OCI-LY7 (cell line): ENCODE measurements around the gene GNAT3. TPM values are rescaled to one million over a fixed set of nuclear protein-coding genes. Genes with fewer than 3 reads are reported as not detected.

Experiments used
- BruUV-seq: library from RNA; stranded (reverse); fragments of 400-500 nt; replicated peaks from 2 replicates; lab custom pipeline; 2021; lab: Mats Ljungman, UMichigan
- CTCF ChIA-PET: fragments of 300-600 bp; sonication (Branson Sonifier 250); formaldehyde crosslinking; loops from one replicate; lab custom pipeline; 2022; ENCODE audit warnings: antibody characterized with exemption; ENCODE audit not compliant: unreplicated experiment; lab: Charles Lee
- POLR2A ChIA-PET: fragments of 300-600 bp; sonication (Branson Sonifier 250); formaldehyde crosslinking; loops from one replicate; lab custom pipeline; 2022; ENCODE audit warnings: antibody characterized with exemption; lab: Charles Lee
- DNase-seq: peaks from one replicate; pipeline ENCODE4 v3.0.0-alpha.2; 2015; ENCODE audit warnings: low spot score
- H2AFZ ChIP-seq: fragments of 200-600 bp; sonication (generic), shearing (Covaris generic); 2 replicates; pipeline ENCODE4 v1.6.1; 2014; ENCODE audit warnings: mild to moderate bottlenecking, antibody characterized with exemption, low read length, moderate library complexity
- H3K27ac ChIP-seq: fragments of 200-600 bp; sonication (generic); 2 replicates; pipeline ENCODE4 v1.5.1; 2014; ENCODE audit warnings: mixed run types, low read depth, mild to moderate bottlenecking, moderate library complexity, low read length, inconsistent platforms; ENCODE audit not compliant: poor library complexity, severe bottlenecking
- H3K36me3 ChIP-seq: fragments of 200-600 bp; sonication (generic); 2 replicates; pipeline ENCODE4 v1.6.1; 2014; ENCODE audit warnings: mild to moderate bottlenecking, antibody characterized with exemption, low read length, moderate library complexity, mixed read lengths; ENCODE audit not compliant: insufficient read depth
- H3K4me1 ChIP-seq: fragments of 200-600 bp; sonication (generic); 2 replicates; pipeline ENCODE4 v1.5.1; 2014; ENCODE audit warnings: mild to moderate bottlenecking, low read length; ENCODE audit not compliant: insufficient read depth, poor library complexity, severe bottlenecking
- H3K4me2 ChIP-seq: fragments of 200-600 bp; sonication (generic); 2 replicates; pipeline ENCODE4 v1.6.1; 2014; ENCODE audit warnings: mild to moderate bottlenecking, low read length
- H3K4me3 ChIP-seq: fragments of 200-600 bp; sonication (generic); 2 replicates; pipeline ENCODE4 v1.5.1; 2014; ENCODE audit warnings: mild to moderate bottlenecking, low read depth, low read length; ENCODE audit not compliant: poor library complexity, severe bottlenecking
- H3K79me2 ChIP-seq: fragments of 200-600 bp; sonication (generic); 2 replicates; pipeline ENCODE4 v1.6.1; 2016; ENCODE audit warnings: low read depth, mild to moderate bottlenecking, low read length, moderate library complexity, mixed read lengths; ENCODE audit not compliant: insufficient read depth
- H3K9me2 ChIP-seq: fragments of 200-600 bp; sonication (generic); 2 replicates; pipeline ENCODE4 v1.6.1; 2016; ENCODE audit warnings: mild to moderate bottlenecking, low read length, mixed read lengths; ENCODE audit not compliant: insufficient read depth
- H3K9me3 ChIP-seq: fragments of 200-600 bp; sonication (generic); 2 replicates; pipeline ENCODE4 v1.6.1; 2014; ENCODE audit warnings: mild to moderate bottlenecking, mixed run types, low read length, mixed read lengths
- H4K20me1 ChIP-seq: fragments of 200-600 bp; sonication (generic); 2 replicates; pipeline ENCODE4 v1.6.1; 2014; ENCODE audit warnings: mild to moderate bottlenecking, antibody characterized with exemption, low read length, moderate library complexity, mixed read lengths; ENCODE audit not compliant: insufficient read depth
- CTCF ChIP-seq: fragments of 200-600 bp; sonication (generic); conservative IDR thresholded peaks from 2 replicates; pipeline ENCODE4 v1.5.1; 2014; ENCODE audit warnings: mild to moderate bottlenecking, antibody characterized with exemption, low read length, moderate library complexity, mixed read lengths
- EZH2phosphoT487 ChIP-seq: fragments of 200-600 bp; sonication (generic); IDR thresholded peaks from 2 replicates; pipeline ENCODE4 v1.6.1; 2018; ENCODE audit warnings: low read depth, borderline replicate concordance, mild to moderate bottlenecking, mixed run types, antibody characterized with exemption, low read length, moderate library complexity, mixed read lengths
- intact Hi-C: fragments of 100-400 bp; cut with micrococcal nuclease; formaldehyde crosslinking; loops from one replicate; pipeline ENCODE4 v1.10.0; 2022; ENCODE audit not compliant: unreplicated experiment
- total RNA-seq, 2 experiments: library from RNA; depleted of rRNA in 1 of 2; stranded (reverse); fragments of >200 nt in 1 of 2; shearing (Covaris generic) in 1 of 2; gene quantifications; 2 replicates each; pipeline ENCODE4 v1.2.3, GENCODE V29; 2014 to 2022

The GNAT3 gene
- total RNA-seq, 2 experiments from 2014 or later, result not detected

DNA sequence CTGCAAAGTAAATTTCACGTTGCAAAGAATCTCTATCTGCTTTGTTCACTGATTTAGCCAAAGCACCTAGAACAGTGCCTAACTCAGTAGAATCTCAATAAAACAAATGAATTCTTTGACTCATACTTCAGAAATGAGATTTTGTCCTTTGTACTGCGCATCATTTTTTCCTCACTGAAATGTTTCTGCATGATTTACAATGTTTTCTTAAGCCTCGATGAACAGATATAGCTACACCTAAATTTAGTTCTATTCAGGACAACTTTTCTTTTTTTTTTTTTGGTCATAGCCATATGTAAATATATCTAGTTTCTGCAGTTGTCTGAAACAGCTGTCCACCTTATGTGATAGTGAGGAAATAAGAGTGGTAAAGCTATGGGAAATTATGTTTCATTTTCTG is 15.3 kb downstream of the GNAT3 start:
- BruUV-seq, result no TSS peak
- no peak overlapping the region for H3K4me3 ChIP-seq

DNA sequence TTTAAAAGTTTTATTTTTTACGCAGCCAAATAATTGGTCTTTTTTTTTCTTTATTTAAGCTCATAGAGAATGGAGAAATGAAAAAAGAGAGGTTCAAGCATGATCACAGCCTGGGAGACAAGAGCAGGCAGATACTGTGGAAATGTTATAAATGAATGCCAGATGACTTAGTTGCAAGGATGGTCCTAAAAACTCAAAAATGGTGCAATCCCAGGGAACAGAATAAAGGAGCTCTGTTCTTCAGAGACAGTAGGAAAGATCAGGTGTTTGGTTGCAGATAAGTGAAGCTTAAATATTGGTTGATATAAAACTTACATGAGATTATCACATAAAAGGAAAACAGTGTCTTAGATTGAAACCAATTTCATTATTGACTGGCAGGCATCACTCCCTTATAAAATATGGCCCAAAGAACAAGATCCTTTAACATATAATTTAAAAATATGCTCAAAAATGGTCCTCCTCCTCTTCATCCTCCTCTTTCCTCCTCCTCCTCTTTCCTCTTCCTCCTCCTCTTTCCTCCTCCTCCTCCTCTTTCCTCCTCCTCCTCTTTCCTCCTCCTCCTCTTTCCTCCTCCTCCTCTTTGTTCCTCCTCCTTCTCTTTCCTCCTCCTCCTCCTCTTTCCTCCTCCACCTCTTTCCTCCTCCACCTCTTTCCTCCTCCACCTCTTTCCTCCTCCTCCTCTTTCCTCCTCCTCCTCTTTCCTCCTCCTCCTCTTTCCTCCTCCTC is 18.6 kb downstream of the GNAT3 start:
- H3K4me2 ChIP-seq, result no peak overlapping the region
- POLR2A ChIA-PET, result interaction anchor here (0.6 to 0.7 kb wide), 2 partner anchors 437 to 481 kb away, joined by 4 to 5 read pairs; no protein-coding TSS in a partner anchor
- no peak overlapping the region for H3K4me3 ChIP-seq
- TF ChIP-seq EZH2phosphoT487, result no peak
- no peak for TF ChIP-seq CTCF
- H3K9me3 ChIP-seq, result no peaks in the 10 kb centered on the region
- no peaks in the 10 kb centered on the region for H4K20me1 ChIP-seq
- CTCF ChIA-PET, result no interaction called here
- H2AFZ ChIP-seq, result no peak overlapping the region
- H3K27ac ChIP-seq, result no peak overlapping the region
- intact Hi-C loops, result no loop called here
- no peaks in the 10 kb centered on the region for H3K9me2 ChIP-seq
- no TSS peak for BruUV-seq
- no peaks in the 10 kb centered on the region for H3K79me2 ChIP-seq
- no peaks in the 10 kb centered on the region for H3K4me1 ChIP-seq
- no peak for DNase-seq
- no peaks in the 10 kb centered on the region for H3K36me3 ChIP-seq

More for the DNA sequence above, 15.3 kb downstream of the GNAT3 start:
- no peak overlapping the region for H2AFZ ChIP-seq
- H3K9me3 ChIP-seq, result no peaks in the 10 kb centered on the region
- no peak for TF ChIP-seq CTCF
- TF ChIP-seq EZH2phosphoT487, result no peak
- ChIA-PET CTCF (no interaction called here), POLR2A (interaction anchor here (1.2 kb wide), 1 partner anchor 10 kb away, joined by 4 read pairs; no protein-coding TSS in a partner anchor)
- H4K20me1 ChIP-seq, result no peaks in the 10 kb centered on the region
- intact Hi-C loops, result no loop called here
- no peak for DNase-seq
- no peak overlapping the region for H3K4me2 ChIP-seq
- H3K36me3 ChIP-seq, result no peaks in the 10 kb centered on the region
- no peaks in the 10 kb centered on the region for H3K9me2 ChIP-seq
- no peak overlapping the region for H3K27ac ChIP-seq
- no peaks in the 10 kb centered on the region for H3K4me1 ChIP-seq
- H3K79me2 ChIP-seq, result no peaks in the 10 kb centered on the region

DNA sequence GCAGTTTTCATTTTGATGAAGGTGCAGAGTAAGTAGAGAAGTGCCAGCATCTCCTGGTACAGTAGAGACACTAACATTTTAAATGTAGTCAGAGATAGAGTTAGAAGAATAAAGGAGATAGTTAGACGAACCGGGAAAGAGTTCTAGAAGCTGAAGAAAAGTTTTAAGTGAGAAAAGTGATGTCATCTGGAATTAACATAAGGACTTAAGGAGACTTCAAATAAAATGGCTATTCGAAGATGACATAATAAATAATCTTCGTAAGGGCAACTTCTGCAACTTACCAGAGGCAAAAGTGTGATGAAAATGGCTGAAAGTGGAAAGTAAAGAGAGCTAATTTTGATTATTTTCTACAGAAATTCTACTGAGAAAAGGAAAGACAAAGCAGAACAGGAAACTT is 20.4 kb downstream of the GNAT3 start:
- H3K9me2 ChIP-seq, result no peaks in the 10 kb centered on the region
- intact Hi-C loops, result no loop called here

More for the DNA sequence above, 20.4 kb downstream of the GNAT3 start:
- Histone ChIP-seq H3K4me2 (no peak overlapping the region), H4K20me1 (no peaks in the 10 kb centered on the region), H3K27ac (no peak overlapping the region), H3K4me3 (no peak overlapping the region), H3K79me2 (no peaks in the 10 kb centered on the region), H3K36me3 (no peaks in the 10 kb centered on the region), H2AFZ (no peak overlapping the region), H3K4me1 (no peaks in the 10 kb centered on the region), H3K9me3 (no peaks in the 10 kb centered on the region)
- TF ChIP-seq CTCF, result no peak
- TF ChIP-seq EZH2phosphoT487, result no peak
- ChIA-PET POLR2A (no interaction called here), CTCF (no interaction called here)
- no TSS peak for BruUV-seq
- no peak for DNase-seq
